Upper lobe of left lung (tissue), 4 donors: Measurements from ENCODE around the gene ATF1.
"Not testable (repeated sequence)": the region's sequence is repeated elsewhere in the genome, so short reads cannot be mapped to it uniquely, and the experiment has no call there.

Source experiments
- EP300 ChIP-seq, 4 donors: sonication (generic); formaldehyde crosslinking; IDR thresholded peaks; one replicate each; pipeline ENCODE4 v1.5.1; 2017; ENCODE audit warnings: antibody characterized with exemption in 4 of 4, control low read depth in 2 of 4
- TF ChIP-seq, protein P1 (sequence below), 6 experiments: fragments of 450-650 bp in 4 of 6; fragments of 200-600 bp in 2 of 6; sonication (generic) in 2 of 6; IDR thresholded peaks; one replicate each; pipeline ENCODE4 v1.5.1; 2016 to 2019; ENCODE audit warnings: antibody characterized with exemption in 6 of 6

DNA sequence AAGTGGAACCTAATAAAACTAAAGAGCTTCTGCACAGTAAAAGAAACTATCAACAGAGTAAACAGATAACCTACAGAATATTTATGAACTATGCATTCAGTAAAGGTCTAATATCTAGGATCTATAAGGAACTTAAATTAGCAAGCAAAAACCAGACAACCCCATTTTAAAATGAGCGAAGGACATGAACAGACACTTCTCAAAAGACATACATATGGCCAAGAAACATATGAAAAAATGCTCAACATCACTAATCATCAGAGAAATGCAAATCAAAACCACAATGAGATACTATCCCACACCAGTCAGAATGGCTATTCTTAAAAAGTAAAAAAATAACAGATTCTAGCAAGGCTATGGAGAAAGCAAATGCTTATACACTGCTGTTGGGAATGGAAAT lies 91.3 kb downstream of the ATF1 start:
- TF ChIP-seq, protein P1, sequence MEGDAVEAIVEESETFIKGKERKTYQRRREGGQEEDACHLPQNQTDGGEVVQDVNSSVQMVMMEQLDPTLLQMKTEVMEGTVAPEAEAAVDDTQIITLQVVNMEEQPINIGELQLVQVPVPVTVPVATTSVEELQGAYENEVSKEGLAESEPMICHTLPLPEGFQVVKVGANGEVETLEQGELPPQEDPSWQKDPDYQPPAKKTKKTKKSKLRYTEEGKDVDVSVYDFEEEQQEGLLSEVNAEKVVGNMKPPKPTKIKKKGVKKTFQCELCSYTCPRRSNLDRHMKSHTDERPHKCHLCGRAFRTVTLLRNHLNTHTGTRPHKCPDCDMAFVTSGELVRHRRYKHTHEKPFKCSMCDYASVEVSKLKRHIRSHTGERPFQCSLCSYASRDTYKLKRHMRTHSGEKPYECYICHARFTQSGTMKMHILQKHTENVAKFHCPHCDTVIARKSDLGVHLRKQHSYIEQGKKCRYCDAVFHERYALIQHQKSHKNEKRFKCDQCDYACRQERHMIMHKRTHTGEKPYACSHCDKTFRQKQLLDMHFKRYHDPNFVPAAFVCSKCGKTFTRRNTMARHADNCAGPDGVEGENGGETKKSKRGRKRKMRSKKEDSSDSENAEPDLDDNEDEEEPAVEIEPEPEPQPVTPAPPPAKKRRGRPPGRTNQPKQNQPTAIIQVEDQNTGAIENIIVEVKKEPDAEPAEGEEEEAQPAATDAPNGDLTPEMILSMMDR (IDR thresholded peaks at IDR 0.05): not testable (repeated sequence)
- not testable (repeated sequence) for TF ChIP-seq EP300 (IDR thresholded peaks at IDR 0.05)
